GM12891 (cell line): ENCODE measurements around the gene LTBP3.

Experiments
- DNase-seq: peaks from one replicate; pipeline ENCODE4 v3.0.0; 2011; ENCODE audit warnings: low spot score; ENCODE audit not compliant: insufficient read length
- FAIRE-seq: peaks from 2 replicates; lab custom pipeline; 2011; peaks lifted over from hg19 to GRCh38; lab: Jason Lieb, UNC
- PAX5 ChIP-seq: IDR thresholded peaks from 2 replicates; pipeline ENCODE4 v1.6.1; 2011; ENCODE audit warnings: low read length, moderate library complexity, mild to moderate bottlenecking; ENCODE audit not compliant: insufficient read depth, severe bottlenecking
- POLR2A ChIP-seq: IDR thresholded peaks from 2 replicates; pipeline ENCODE4 v1.6.1; 2011; ENCODE audit warnings: low read depth, low read length, control low read depth
- POLR2AphosphoS5 ChIP-seq: IDR thresholded peaks from 2 replicates; pipeline ENCODE4 v1.6.1; 2011; ENCODE audit warnings: low read depth, low read length, control low read depth
- POU2F2 ChIP-seq: IDR thresholded peaks from 2 replicates; pipeline ENCODE4 v1.6.1; 2011; ENCODE audit warnings: low read depth, mild to moderate bottlenecking, control low read depth, low read length, moderate library complexity
- SPI1 ChIP-seq: IDR thresholded peaks from 2 replicates; pipeline ENCODE4 v1.6.1; 2011; ENCODE audit warnings: low read depth, low read length, control low read depth
- TAF1 ChIP-seq: IDR thresholded peaks from 2 replicates; pipeline ENCODE4 v1.6.1; 2011; ENCODE audit warnings: low read depth, low read length, control low read depth

LTBP3 gene

DNA sequence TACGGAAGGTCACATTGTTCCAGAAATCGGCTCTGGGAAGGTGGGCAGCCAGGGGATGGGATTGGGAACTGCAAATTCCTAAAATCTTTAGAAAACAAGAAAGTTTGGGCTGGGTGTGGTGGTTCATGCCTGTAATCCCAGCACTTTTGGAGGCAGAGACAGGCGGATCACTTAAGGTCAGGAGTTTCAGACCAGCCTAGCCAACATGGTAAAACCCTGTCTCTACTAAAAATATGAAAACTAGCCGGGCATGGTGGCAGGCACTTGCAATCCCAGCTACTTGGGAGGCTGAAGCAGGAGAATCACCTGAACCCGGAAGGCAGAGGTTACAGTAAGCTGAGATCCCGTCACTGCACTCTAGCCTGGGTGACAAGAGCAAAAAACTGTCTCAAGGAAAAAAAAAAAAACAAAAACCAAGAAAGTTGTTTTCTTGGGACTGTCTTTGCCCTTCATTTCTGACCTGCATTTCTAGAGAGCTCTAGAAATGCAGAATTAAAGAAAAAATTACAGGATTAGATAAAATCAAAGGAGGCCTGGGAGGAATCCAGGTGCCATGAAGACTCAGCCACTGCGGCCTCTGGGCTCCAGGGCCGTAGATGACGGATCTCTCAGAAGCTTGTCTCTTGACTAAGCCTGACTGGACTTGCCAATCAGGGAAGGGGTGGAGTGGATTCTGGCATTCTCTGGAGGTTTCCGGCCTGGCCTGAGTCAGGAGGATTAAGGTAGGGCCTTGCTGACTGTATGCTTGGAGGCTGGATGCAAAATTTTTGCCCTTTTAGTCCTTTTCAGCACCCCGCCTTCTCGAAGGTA lies 64.6 kb downstream of the LTBP3 start:
- no peak for FAIRE-seq
- TF ChIP-seq TAF1 (no peak), SPI1 (no peak), POLR2AphosphoS5 (peak; percentile 43; the same call in 1 of the 2 replicates), POLR2A (peak; percentile 38; the same call in 1 of the 2 replicates), PAX5 (no peak), POU2F2 (no peak)
- DNase-seq = no peak

DNA sequence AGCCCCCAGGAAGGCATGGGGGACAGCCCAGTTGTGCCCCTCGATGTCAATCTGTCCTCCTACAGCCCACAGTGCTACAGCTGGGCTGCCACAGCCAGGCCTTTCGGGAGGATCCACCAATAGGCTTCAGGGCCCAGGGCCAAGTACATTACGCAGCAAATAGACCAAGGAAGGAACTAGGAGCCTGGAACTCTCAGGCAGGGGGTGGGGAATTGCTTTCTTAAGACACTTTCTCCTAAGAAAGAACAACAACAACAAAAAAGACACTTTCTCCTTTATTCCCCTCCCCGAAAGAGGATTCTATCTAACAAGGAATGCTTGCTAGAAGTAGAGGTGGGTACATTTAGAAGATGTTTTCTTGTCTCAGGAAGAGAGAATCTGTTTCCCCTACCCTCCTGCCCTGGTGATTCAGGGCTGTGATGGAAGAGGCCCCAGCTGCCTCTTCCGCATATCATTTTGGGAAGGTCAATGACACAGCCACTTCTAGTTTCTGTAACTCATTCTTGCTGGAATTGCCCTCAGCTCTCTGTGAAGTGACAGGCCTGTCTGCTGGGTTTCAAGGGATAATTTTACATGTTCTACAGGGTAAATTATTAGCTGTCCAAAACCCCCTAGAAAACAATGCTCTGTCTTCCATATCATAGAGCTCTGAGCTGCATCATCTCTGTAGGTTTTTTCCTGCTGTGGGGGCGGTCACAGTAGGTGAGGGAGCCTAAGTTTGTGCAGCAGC lies 65.4 kb downstream of the LTBP3 start:
- FAIRE-seq (no peak), DNase-seq (no peak)
- TF ChIP-seq TAF1 (no peak), POLR2A (peak; percentile 39; the same call in 1 of the 2 replicates), POLR2AphosphoS5 (peak; percentile 24), PAX5 (no peak), POU2F2 (no peak), SPI1 (peak; percentile 31; the same call in 1 of the 2 replicates)

- TF ChIP-seq POLR2AphosphoS5 (no peak), PAX5 (no peak), TAF1 (no peak), POLR2A (no peak), POU2F2 (no peak), SPI1 (no peak)
- DNase-seq = no peak
- no peak for FAIRE-seq
These were observed 65.8 kb downstream of the LTBP3 start for GRCh38 chr11:65492387-65492636.

DNA sequence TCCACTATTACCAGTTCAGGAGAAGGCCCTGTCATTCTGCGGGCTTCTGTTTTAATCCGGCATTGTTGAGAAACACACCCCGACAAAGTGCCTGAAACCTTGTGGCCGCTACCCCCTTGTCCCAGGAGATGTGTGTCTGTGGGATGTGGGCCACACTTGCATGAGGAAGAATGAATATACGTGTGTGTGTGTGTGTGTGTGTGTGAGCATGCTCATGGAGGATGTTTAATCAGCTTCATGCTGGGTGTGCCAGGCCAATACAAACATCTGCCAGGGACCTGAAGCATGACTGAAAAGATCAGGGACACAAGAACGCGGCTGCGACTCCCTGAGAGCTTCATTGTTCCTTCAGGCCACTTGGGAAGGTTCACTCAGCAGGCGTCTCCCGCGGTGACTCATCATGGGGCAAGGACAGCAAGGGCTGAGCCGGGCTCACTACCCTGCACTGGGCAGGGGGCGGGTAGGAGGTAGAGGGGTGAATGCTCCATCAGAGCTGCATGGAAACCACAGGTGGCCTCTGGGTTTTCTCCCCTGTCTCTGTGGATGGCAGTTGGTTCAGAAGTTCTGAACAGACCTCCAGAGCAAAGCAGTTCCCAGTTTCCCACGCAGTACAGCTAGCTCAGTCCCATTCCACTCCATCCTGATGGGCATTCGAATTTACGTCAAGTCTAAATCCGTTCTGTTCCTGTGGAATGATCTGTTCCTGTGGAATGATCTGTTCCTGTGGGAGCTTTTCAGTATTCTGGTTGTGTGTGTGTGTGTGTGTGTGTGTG lies 66.4 kb downstream of the LTBP3 start:
- no peak for DNase-seq
- no peak for FAIRE-seq
- TF ChIP-seq POU2F2 (no peak), SPI1 (no peak), TAF1 (no peak), POLR2A (no peak), POLR2AphosphoS5 (no peak), PAX5 (no peak)

- no peak for FAIRE-seq
- TF ChIP-seq PAX5 = no peak
- TF ChIP-seq POLR2A = no peak
- no peak for TF ChIP-seq POLR2AphosphoS5
- TF ChIP-seq SPI1 = no peak
- TF ChIP-seq POU2F2 = no peak
- no peak for TF ChIP-seq TAF1
- no peak for DNase-seq
These were observed 67.0 kb downstream of the LTBP3 start for GRCh38 chr11:65491163-65491465.

- DNase-seq (no peak), FAIRE-seq (no peak)
- TF ChIP-seq POLR2A (no peak), POLR2AphosphoS5 (no peak), POU2F2 (no peak), TAF1 (no peak), PAX5 (no peak)
These were observed 68.3 kb downstream of the LTBP3 start for GRCh38 chr11:65489706-65490320.

DNA sequence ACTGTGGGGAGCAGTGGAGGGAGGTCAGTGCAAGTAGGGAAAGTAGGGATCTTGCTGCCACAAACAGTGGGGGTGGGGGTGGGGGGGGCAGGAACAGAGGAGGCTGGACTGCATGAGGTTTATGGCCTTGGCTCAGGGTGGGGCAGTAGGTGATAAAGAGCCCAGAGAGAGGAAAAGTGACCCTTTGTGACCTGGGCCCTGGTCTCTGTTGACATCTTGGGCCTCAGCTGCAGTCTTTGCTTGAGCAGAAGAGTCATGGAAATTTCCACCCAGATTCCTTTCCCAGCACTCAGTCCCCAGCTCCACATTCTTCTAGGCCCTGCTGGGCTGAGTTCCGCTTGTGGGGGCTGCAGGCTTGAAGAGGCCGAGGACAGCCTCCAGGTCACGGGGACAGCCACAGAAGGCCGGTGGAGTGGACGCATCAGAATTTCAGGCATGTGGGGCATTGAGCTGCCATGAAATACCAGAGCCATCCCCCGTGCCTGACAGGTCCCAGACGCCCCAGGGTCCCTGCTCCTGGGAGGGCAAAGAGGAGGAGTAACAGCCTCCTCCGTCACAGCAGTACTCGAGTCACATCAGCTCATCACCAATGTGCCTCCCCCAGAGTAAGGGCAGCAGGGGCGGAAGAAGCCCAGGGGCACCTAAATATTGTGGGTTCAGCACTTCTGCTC lies 69.0 kb downstream of the LTBP3 start:
- DNase-seq = no peak
- no peak for FAIRE-seq

More for the DNA sequence above, 69.0 kb downstream of the LTBP3 start:
- TF ChIP-seq PAX5 = no peak
- no peak for TF ChIP-seq POU2F2
- TF ChIP-seq POLR2AphosphoS5 = no peak
- TF ChIP-seq POLR2A = no peak
- no peak for TF ChIP-seq SPI1
- no peak for TF ChIP-seq TAF1
